Left lobe of liver (tissue), 2 donors: ENCODE measurements around the gene TMEM86B. TPM values are rescaled to one million over a fixed set of nuclear protein-coding genes. Genes with fewer than 3 reads are reported as not detected.
"Not testable (repeated sequence)": the region's sequence is repeated elsewhere in the genome, so short reads cannot be mapped to it uniquely, and the experiment has no call there.

Experiments used
- ATAC-seq: fragments of 200-7000 bp; cut with Tn5 transposase; one replicate; pipeline ENCODE4 v1.9.1; 2020; ENCODE audit warnings: mild to moderate bottlenecking, moderate library complexity
- DNase-seq: peaks from one replicate; pipeline ENCODE4 v3.0.0-alpha.2; 2020; ENCODE audit warnings: low spot score
- total RNA-seq: library from RNA; stranded (reverse); gene quantifications from one replicate; pipeline ENCODE4 v1.2.1, GENCODE V29; 2021
- donor health status: DM: no; HTN: no; CAD: no; lungs with moderate emphysema.
- donor health status: DM: no; HTN: yes; CAD: no.

Gene TMEM86B
- total RNA-seq, 1 donor from 2014 or later = 15.5 TPM

- DNase-seq (no peak), ATAC-seq (no peak)
Measured at GRCh38 chr19:55242517-55242916, 14.0 kb upstream of the TMEM86B start.

GRCh38 chr19:55241935-55242464, 13.4 kb upstream of the TMEM86B start:
- no peak for DNase-seq
- ATAC-seq = no peak

GRCh38 chr19:55241143-55241934, 12.8 kb upstream of the TMEM86B start:
- DNase-seq (no peak), ATAC-seq (no peak)

GRCh38 chr19:55240713-55241020, 12.1 kb upstream of the TMEM86B start:
- DNase-seq = no peak
- ATAC-seq = no peak

GRCh38 chr19:55239004-55239403, 10.4 kb upstream of the TMEM86B start:
- ATAC-seq (no peak), DNase-seq (no peak)

- ATAC-seq (no peak), DNase-seq (no peak)
Measured at GRCh38 chr19:55238030-55238429, 9.5 kb upstream of the TMEM86B start.

GRCh38 chr19:55232986-55233385, 4.4 kb upstream of the TMEM86B start:
- no peak for ATAC-seq
- DNase-seq = no peak

GRCh38 chr19:55232286-55232602, 3.7 kb upstream of the TMEM86B start:
- no peak for ATAC-seq
- DNase-seq = no peak

GRCh38 chr19:55231391-55232285, 3.1 kb upstream of the TMEM86B start:
- no peak for ATAC-seq
- no peak for DNase-seq

GRCh38 chr19:55230780-55231179, 2.2 kb upstream of the TMEM86B start:
- no peak for ATAC-seq
- DNase-seq = no peak

- ATAC-seq (no peak), DNase-seq (no peak)
Measured at GRCh38 chr19:55230329-55230728, 1.8 kb upstream of the TMEM86B start.

- no peak for ATAC-seq
- no peak for DNase-seq
Measured at GRCh38 chr19:55229789-55230182, 1.2 kb upstream of the TMEM86B start.

GRCh38 chr19:55229145-55229788, 704 bp upstream of the TMEM86B start:
- ATAC-seq (peak; percentile 34), DNase-seq (no peak)

GRCh38 chr19:55228015-55228391, 560 bp downstream of the TMEM86B start:
- ATAC-seq = peak; percentile 46

GRCh38 chr19:55227241-55228014, 1.1 kb downstream of the TMEM86B start:
- ATAC-seq = no peak
- no peak for DNase-seq

More at GRCh38 chr19:55228015-55228391, 560 bp downstream of the TMEM86B start:
- DNase-seq = no peak

- no peak for DNase-seq
- no peak for ATAC-seq
Measured at GRCh38 chr19:55226788-55227187, 1.8 kb downstream of the TMEM86B start.

- DNase-seq (no peak), ATAC-seq (no peak)
Measured at GRCh38 chr19:55226273-55226672, 2.3 kb downstream of the TMEM86B start.

GRCh38 chr19:55225415-55225958, 3.1 kb downstream of the TMEM86B start:
- DNase-seq (no peak), ATAC-seq (no peak)

GRCh38 chr19:55224679-55225414, 3.7 kb downstream of the TMEM86B start:
- ATAC-seq, DNase-seq: not testable (repeated sequence)
